Left lobe of liver (tissue), 2 donors: ENCODE measurements around the gene DYSF. TPM values are rescaled to one million over a fixed set of nuclear protein-coding genes. Genes with fewer than 3 reads are reported as not detected.

ENCODE experiments used
- ATAC-seq: fragments of 200-7000 bp; cut with Tn5 transposase; one replicate; pipeline ENCODE4 v1.9.1; 2020; ENCODE audit warnings: mild to moderate bottlenecking, moderate library complexity
- DNase-seq: peaks from one replicate; pipeline ENCODE4 v3.0.0-alpha.2; 2020; ENCODE audit warnings: low spot score
- total RNA-seq: library from RNA; stranded (reverse); gene quantifications from one replicate; pipeline ENCODE4 v1.2.1, GENCODE V29; 2021
- donor health status: DM: no; HTN: no; CAD: no; lungs with moderate emphysema.
- donor health status: DM: no; HTN: yes; CAD: no.

Gene DYSF
- total RNA-seq, 1 donor from 2014 or later = 30.0 TPM

DNA sequence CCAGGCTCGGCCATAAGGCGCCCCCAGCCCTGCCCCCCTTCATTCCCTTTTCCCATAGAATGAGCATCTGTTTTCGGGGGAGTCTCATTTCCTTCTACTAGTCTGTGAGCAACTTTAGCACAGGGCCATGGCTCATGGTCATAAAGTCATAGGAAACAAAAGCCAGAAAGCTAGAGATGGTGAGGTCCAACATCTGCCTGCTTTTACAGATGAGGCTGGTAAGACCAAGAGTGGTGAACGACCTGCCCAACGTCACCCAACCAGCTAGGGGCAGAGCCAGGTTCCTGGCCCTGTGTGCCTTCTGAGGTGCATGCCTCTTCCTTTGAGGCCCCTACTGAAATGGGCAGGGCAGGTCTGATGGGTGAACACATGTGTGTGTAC lies 212.7 kb downstream of the DYSF start:
- ATAC-seq (no peak), DNase-seq (no peak)

DNA sequence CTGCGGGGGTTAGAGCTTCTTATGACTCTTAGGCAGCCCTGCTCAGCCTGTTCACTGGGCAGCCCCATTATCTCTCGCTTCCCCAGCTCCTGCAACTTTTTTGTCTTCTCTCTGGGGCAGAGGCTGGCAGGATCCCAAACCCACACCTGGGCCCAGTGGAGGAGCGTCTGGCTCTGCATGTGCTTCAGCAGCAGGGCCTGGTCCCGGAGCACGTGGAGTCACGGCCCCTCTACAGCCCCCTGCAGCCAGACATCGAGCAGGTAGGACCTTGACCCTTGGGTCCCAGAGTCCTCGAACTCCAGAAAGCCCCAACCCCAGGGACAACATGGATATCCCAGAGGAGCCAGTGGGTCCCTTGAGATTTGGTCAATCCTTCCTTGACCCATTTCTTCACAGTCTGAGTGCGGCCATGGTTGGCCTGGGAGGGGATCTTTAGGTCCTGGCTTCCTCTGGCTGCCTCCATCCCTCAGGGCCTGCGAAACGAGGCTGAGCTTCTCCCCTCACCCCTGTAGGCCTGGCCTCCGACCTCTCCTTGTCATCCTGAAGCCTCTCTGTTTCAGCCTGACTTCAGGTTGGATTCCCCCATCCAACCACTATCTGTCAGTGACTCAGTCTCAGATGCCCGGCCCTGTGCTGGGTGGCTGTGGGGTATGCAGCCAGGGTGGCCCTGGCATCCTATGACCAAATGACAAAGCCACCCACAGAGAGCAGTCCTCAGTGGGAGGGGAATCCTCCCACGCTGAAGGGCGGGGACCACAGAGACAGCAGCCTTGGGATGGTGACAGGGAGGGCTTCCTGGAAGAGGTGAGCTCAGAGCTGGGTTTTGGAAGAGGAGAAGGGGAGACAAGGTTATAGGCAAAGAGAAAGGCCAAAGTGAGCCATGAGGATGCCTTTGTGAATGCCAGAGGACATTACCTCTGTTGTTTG lies 214.2 kb downstream of the DYSF start:
- ATAC-seq = no peak
- peak; percentile 43 for DNase-seq

DNA sequence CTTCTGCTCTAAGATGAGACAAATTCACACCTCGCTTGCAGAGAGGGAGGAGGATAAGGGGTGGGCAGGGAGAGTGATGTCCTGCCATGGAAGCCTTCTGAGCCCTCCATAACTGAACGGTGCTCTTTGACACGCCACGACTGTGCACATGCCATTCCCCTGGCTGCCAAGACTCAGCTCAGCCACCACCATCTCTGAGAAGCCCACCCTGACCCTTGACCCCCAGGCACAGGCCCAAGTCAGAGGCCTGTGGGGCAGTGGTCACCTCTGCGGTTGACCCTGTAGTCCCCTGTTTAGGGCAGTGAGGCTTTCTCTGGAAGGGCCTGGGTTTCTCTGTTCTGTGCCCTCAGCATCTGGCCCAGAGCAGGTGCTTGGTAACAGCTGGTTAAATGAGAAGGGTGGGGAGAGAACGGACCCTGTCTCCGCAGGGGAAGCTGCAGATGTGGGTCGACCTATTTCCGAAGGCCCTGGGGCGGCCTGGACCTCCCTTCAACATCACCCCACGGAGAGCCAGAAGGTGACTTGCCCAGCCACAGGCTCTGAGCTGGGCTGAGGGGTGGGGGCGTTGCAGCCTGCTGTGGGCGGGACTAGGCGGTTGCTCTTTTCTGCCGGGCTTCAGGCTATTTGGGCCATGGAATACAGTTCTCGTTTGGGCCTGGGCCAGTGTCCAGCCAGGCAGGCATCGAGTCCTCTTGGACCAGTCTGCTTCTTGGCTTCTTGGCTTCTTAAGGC lies 215.1 kb downstream of the DYSF start:
- DNase-seq = peak; percentile 39

DNA sequence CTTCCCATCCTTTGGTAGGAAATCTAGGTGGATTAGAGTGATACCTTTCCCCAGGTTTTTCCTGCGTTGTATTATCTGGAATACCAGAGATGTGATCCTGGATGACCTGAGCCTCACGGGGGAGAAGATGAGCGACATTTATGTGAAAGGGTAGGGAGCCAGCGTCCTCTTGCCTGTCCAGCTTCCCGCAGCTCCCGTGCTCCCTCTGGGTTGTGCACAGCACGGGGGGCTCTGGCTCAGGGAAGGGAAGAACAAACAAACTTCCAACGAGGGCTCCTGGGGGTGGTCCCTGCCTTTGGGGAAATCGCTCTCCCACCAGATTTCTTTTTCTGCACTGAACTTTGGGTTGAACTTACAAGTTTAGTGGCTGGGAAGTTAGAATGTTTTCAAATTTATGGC lies 215.7 kb downstream of the DYSF start:
- ATAC-seq = no peak
- no peak for DNase-seq

More for the DNA sequence above, 215.1 kb downstream of the DYSF start:
- ATAC-seq = no peak

DNA sequence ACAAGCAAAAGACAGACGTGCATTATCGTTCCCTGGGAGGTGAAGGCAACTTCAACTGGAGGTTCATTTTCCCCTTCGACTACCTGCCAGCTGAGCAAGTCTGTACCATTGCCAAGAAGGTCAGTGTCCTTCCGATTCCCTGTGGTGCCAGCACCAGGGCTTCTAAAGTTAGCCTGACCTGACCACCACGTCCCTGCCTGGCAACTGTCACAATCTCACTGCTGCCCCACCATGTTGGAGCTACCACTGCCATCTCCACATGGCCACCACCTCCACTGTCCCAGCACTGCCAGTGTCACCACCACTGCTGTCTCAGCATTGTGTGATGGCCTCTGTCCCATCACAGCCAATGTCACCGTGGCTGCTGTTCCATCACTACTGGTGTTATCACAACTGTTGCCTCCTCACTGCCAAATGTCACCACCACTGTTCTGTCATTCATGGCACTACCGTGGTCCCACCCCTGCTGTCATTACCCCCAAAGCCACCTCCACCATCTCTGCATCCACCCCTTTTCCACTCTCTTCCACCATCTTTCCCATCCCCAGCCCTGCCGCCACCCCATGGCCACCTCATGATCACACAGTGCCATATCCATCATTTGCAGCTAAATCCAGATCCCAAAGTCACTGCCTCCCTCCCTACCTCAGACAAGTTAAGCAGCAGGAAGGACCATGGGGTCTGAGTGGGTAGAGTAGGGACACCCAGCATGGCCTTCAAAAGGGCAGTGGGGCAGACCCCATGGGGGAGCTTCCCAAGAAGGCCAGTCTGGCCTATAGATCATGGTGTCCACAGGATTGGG lies 216.5 kb downstream of the DYSF start:
- ATAC-seq (peak; percentile 79), DNase-seq (peak; percentile 49)

DNA sequence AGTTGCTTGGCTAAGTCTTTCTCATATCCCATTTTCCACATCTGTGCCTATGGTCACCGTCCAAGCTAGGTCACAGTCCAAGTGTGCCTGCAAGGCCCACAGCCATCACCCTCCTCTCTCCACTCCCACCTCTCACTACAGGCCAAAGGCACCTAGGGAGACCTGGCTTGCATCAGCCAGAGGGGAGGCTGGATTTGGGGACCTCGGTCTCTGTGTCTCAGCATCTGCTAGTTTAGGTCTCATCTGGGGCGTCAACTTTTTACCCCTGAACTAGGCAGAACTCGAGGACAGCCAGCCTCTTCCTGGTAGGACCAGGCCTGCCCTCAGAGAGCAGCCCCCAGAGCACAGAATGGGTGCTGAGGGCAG lies 217.1 kb downstream of the DYSF start:
- ATAC-seq (no peak), DNase-seq (no peak)

DNA sequence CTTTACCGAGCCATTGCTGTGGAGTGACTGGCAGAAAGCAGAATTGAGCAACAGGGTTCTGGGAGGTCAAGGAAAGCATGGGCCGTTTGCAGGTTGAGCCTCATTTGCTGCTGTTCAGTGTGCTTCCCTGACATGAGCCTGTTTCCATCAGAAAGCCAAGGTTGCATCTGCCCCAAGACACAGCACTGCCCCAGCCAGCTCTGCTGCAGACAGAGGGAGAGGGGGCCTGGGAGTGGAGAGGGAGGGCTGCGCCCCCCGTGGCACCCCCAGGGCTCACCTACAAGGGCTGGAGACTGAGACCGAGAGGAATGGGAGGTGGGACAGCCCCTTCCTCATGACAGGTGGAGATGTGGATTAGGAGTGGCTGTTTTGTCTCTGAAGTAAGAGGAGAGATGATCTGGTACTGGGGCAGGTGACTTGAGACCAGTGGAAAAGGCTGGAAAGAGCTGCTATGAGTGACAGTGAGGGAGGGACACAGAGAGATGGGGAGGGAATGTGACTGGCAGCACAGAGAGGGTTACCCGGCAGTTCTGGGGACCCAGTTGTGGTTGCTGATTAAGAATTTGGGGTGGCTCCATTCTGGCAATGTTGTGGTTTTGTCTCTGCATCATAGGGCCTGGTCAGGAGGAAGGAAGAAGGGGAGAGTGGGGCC lies 218.0 kb downstream of the DYSF start:
- DNase-seq (no peak), ATAC-seq (no peak)

DNA sequence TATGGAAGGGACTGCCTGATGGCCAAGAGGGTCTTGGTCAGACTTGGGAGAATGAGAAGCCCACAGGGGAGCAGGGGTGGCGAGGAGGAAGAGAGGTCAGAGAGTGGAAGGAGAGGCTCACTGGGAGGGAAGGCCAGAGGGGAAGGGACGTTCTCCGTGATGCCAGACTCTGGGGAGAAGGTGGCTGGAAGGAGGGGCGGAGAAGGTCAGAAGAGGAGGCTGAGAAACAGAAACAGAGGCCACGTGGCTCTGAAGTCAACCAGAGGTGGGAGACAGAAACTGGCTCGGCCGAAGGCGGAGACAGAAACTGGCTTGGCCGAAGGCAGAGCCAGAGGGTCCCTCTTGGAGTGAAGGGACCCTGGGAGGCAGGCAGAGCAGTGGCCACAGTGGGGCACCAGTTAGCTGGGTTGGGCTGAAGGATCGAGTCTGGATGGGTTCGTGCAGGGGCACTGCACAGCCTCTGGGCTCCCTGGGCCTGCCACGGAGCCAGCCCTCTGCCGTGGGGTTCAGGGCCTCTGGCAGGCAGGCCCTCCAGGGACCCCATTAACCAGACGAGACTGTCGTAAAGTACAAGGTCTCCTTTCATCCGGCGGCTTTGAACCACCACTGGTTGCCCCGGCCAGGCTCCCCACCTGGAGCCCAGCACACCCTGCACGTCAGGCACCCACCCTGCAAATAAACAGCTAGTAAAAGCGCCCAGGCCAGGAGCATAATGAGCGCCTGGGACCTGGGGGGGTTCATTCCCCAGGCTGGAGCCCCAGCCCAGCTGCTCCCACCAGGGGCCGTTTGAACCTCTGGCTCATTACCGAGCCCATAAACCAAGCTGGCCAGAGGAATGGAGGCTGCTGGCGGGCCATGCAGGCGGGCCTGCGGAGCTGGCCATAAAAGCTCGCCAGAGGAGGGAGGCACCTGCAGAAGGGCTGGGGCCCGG lies 218.8 kb downstream of the DYSF start:
- ATAC-seq = no peak
- DNase-seq = peak; percentile 37

DNA sequence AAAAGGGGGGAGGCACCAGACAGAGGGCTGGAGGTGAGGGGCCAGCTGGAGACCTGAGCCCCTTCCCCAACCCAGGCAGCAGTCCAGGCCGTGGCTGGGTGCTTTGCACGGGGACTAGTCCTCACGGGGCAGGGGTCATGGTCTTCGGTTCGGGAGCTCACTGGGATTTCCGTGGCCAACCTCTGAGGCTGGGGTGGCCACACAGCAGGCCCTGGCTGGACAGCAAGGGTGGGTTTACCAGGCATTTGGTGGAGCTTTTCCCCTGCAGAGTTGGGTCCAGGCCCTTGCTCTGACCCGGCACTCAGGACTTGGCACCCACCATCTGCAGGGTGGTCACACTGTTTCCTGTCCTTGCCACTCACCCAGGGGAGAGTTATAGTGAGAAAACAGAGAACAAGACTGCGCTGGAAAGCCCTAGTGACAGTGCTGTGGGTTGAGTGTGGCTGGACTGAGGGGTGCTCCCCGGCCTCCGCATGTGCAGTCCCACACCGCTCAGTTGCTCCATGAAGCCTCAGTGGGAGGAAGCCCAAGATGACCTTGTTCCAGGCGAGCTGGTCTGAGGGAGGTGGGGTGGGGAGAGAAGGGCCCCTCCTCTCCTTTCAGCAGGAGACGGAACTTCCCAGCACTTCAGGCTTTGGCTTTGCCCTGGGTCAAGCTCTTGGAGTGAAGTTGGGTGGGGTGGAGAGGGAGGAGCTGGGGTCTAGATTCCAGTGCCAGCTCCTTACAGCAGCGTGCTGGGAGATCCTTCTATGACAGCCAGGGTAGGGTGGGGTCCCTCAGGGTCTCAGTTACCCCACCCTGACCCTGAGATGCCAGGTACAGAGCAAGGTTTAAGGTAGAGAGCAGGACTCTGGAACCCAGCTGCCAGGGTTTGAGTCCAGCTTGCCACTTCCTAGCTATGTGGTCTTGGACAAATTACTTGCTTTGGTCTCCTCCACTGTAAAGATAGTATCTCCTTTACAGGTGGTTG lies 219.8 kb downstream of the DYSF start:
- DNase-seq = peak; percentile 22
- no peak for ATAC-seq

DNA sequence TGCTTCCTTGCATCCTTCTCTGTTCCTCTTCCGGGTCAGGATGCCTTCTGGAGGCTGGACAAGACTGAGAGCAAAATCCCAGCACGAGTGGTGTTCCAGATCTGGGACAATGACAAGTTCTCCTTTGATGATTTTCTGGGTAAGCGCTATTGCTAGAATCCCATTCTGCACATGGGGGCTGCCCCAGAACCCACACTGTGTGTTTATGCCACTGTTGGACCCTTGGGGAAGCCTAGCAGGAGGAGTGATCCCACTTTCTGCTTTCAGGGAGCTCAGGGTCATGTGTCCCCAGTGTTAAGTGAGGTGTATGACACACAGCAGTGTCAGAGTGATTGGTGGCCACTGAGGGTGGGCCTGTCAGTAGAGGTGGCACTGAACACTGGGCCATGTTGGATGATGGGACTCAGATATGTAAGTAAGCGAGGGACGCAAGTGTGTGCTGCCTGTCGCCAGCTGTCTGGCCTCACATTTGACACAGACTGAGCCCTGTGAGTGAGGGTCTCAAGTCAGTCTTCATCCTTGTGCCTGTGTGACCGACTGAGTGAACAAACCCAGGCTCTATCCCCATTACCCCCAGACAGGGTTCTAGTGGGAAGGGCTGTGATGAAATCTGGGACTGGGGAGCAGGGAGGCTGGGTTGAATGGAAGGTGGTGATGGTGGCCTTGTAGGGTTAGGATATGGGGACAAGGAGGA lies 220.9 kb downstream of the DYSF start:
- no peak for DNase-seq

DNA sequence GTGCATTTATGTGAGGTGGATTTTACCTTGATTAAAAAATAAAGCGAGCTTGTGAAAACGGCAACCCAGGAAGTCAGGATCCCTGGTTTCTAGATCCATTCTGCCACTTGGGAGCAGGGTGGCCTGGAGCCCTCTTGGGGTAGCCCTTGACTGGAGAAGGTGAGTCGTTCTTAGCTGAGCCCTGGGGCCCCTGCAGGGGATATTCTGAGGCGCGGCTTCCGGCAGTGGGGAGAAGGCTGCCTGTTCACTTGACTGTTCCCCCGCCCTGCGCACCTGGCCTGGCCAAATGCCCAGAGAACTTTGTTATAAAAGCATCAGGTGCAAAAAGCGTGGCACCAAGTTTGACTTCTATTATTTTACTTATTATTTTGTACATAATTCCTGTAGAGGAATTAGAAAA lies 221.9 kb downstream of the DYSF start:
- ATAC-seq = no peak
- peak; percentile 40 for DNase-seq

More for the DNA sequence above, 220.9 kb downstream of the DYSF start:
- ATAC-seq = no peak

DNA sequence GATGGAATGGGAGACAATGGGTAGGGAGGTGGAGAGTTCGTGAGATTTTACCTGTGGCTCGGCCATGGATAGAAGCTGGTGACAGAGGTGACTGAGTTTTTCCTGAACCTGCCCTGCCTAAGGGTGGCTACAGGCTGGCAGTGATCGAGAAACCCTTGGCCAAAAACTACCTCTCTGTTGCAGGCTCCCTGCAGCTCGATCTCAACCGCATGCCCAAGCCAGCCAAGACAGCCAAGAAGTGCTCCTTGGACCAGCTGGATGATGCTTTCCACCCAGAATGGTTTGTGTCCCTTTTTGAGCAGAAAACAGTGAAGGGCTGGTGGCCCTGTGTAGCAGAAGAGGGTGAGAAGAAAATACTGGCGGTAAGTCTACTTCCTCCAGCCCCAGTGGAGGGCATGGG lies 225.5 kb downstream of the DYSF start:
- DNase-seq (no peak), ATAC-seq (no peak)

DNA sequence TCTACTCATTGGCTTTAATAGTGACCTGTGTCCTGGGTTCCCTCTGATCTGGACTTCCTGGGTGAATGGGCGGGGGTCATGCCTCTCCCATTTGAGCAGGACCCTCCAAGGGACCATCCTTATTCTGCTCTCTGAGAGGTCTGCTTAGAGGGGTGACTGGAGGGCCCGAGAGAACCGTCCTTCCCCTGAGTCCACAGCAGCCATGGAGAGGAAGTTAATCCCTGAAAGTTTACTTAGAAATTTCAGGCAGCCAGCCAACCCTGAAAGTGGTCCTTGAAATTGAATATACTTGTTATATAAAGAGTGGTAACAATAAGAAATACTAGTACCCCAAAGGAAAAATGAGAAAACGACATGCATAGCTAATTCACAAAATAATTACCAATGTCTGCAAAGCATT lies 226.1 kb downstream of the DYSF start:
- ATAC-seq = no peak
- DNase-seq = no peak

DNA sequence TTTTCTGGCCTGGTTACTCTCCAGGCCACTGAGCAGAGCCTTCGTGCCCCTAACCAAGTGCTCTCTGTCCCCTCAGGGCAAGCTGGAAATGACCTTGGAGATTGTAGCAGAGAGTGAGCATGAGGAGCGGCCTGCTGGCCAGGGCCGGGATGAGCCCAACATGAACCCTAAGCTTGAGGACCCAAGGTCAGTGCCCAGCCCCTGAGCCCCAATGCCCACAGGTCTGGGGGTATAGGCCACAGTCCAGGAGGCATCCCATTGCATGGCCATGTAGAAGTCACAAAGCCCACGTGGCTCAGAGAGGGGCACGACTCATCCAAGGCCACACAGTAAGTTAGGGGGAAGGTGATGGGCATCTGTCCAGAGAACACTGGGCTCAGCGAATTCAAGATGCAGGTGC lies 227.6 kb downstream of the DYSF start:
- DNase-seq (no peak), ATAC-seq (no peak)

DNA sequence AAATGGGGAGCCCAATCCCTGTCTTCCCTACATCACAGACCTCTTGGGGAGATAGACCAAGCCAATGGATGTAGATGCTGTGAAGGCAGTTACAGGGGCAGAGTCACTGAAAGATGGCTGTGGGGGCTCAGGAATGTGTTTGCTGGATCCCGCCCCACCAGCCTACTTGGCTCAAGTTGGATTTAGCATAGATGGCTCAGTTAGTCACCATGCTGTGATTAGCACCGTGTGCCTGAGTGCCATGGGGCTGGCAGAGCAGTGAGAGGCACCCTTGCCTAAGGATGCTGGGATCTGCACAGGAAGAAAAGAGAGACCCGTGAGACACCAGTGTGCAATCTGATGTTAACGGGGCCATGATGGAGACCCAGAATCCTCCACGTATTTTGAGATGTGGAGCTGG lies 228.3 kb downstream of the DYSF start:
- no peak for ATAC-seq
- no peak for DNase-seq

DNA sequence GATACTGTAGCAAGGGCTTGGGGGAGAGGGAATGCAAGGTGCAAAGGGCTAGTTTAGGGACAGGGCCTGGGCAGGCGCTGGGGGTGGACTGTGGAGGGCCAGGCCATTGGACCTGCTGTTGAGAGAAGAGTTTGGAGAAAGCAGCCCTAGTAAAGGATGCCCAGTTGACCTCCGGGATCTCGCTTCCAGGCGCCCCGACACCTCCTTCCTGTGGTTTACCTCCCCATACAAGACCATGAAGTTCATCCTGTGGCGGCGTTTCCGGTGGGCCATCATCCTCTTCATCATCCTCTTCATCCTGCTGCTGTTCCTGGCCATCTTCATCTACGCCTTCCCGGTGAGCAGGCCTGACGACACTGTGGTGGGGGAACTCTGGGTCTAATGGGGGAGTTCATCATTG lies 229.0 kb downstream of the DYSF start:
- ATAC-seq = no peak
- DNase-seq = no peak

DNA sequence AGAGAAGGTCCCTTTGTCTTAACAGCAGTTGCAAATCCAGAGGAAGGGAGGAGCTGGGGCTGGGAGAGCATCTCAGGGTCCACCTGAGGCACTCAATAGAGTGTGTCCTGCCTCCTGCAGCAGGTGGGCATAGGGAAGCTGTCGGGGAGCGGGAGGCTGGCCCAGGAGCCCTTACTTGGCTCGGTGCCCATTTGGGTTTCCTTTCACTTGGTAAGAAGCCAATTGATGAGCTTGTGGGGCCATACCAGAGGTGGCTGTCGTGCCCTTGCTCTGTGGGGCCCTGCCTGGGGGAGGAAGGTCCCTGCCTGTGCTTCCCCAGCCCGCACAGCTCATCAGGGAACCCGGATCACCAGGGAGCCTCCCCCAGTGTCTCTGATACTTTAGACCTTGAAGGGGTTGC lies 229.7 kb downstream of the DYSF start:
- ATAC-seq (no peak), DNase-seq (no peak)

DNA sequence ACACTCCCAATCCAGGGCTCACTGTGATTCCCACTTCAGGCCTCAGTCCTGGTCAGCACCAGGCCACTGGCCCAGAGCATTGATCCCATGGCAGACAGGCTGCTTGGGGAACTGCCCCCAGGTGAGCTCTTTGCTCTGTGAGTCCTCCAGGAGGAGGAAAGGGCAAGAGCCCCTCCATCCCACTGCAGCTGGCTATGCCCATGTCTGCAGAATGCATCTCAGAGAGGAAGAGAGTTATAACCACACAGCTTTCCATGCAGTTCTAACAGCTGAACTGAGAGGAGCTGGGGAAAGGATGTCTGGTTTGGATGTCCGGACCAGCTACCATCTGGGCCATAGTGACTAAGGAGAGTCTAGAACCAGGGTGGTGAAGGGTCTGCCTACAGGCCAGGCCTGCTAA lies 230.3 kb downstream of the DYSF start:
- ATAC-seq (no peak), DNase-seq (no peak)
